ENCODE results near the gene PHF23.

The PHF23 gene

DNA sequence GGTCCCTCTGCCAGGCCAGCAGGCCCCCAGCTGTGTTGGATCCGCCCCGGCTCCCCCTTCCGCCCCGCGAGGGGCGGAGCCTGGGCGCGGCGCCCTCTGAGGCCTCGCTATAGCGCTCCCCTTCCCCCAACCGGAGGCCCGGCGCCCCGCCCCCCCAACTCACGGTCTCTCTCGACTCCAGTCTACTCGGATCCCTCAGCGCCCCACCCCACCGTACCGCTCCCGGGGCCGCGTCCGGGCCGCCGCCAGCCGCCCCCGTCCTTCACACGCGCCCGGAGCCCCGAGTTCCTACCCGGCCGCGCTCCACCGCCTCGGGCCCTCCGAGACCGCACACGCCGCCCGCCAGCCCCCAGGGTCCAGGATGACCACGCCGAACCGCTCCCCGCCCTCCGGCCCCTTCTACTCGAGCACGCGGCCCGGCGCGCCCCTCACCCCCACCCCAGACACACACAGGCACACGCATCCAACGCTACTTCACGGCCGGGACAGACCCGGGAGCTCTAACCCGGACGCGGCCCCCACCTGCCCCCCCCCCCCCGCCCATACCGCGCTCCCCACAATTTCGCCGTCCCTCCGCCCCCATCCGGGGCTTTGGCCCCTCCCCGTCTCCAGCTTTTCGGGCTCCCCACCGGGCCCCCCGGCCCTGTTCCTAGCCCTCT is 1.4 kb downstream of the PHF23 start:
- peak; percentile 46 for DNase-seq

DNA sequence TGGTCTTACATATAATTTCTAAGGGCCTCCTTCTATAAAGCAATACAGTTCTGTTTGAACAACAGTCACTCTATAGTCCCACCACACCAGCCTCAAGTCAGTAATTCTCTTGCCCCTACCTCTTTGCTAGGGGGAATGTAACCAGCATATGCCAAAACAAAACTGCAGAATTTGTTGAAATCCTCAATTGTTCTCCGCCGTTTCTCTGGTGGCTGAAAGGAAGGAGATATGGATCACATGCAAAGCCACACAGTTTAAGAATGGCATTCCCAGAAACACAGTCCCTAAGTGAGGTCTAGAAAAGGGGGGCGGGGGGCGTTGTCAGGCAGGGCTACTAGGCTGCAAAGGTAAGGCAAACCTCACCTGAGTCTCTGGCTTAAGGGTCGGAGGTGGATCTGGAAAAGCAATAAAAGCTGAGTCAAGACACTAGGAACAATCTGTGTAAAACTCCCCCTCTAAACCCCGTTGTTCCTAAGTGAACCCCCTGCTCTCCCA is 1.9 kb downstream of the PHF23 start:
- no peak for DNase-seq

DNA sequence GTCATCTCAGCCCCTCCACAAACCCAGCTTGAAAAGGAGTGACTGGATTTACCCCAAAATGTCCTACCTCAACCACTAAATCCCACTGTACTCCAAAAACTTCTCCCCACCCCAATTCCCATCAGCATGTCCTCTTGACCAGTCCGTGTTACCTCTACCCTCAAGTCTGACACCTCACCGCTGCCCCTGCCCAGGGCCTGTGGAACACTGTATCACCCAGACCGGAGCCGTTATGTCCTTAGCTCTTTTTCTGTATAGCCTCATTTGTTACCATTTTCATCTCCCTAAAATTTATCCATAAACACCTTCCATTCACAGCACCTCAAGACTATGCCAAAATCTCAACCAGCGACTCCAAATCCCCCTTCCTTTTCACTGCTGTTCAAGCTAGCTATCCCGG is 2.4 kb downstream of the PHF23 start:
- DNase-seq: no peak

DNA sequence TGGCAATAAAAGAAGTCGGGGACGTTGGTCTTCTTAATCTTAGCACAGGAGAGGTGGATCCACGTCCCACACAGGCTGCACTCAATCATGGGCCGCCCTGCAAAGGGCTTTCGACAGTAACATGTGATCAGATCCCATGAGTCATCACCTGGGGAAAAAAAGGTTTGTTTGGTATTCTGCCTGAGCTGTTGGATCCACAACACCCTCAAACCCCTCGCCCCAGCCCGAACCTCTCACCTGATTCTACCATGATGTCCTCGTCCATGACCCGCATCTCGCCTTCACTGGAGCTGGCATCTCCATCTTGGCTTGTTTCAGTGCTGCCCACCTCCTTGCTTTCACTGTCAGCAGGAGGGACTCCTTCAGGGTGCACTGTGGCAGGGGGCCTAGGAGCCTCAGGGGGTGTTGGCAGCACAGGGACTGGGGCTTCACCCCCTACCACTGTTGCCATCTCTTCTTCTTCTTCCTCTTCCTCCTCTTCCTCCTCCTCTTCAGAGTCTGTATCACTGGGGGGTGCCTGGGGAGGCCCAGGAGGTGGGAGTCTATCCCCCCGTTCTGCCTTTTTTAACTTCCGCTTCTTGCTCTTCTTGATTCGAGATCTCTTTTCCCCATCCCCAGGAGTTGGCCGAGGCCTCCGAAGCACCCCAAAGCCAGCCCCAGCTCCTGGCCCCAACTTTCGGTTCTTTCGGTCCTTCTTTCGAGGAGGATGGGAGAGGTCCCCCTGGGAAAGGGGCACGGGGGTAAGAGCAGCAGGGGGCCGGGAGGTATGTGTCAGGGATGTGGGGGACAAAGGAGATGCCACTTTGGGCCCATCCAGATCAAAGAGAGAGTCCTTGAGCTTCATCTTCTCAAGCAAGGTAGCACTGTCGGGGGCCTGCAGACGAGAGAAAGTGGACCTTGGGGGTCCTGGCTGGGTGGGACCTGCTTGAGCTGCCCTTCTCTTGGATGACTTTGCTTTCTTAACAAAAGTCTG is 3.3 kb downstream of the PHF23 start:
- DNase-seq: peak; percentile 54

DNA sequence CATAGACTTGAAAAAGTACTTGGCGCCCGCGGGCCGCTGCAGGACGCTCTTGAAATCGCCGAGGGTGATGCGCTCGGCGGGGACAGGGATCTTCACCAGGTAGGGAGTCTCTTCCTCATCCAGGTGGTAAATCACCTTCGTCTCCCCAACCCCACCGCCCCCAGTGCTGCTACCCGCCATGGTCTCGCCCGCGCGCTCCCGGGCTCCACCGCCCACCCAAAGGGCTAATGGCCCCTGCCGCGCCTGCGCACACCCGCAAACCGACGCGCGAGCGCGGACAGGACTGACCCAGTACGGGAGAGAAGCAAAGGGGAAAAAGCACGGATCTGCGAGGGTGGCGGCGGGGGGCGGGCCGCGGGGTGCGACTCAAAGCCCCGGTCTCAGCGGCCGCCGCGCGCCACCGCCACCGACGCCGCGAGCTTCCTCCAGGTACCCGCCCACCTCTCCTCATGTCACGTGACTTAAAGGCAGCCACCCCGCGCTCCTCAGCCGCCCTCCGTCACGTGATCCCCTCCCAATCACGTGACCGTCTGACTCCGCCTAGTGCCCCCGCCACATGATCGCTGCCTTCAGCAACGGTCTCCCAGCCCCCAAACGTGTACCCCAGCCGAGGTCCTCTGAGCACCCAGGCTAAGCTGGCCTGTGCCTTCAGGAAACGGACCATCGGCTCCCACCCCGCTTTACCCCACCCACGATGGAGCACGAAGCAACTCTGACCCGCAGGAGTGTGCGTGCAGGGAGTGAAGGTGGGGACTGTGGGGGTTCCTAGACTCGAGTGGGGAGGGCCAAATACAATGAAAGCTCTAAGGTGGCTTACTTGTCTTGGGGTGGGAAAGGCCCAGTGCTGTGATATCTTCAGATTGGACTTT is 4.9 kb downstream of the PHF23 start, which contains the start of gene DVL2:
DVL2 (minus strand) TSS at position 435 of the 869 bp plus-strand sequence; CDS start at position 180, 255 bp downstream.
- DNase-seq: peak; percentile 84

DNA sequence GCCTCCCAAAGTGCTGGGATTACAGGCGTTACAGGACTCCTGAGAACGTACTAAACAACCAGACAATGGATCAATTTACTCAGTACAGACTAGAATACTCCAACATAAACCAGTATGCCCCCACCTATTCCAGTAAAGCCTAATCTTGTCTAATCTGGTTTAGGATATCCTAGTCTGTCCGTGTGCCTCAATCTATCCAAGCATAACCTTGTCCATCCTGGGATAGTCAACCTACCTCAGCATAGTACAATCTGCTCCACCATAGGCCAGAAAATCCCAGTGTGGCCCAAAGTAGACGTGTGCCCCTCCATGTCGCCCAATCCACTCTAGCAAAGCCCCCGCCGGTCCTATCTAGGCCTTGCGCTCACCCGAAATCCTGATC is 5.6 kb downstream of the PHF23 start:
- DNase-seq: no peak

DNA sequence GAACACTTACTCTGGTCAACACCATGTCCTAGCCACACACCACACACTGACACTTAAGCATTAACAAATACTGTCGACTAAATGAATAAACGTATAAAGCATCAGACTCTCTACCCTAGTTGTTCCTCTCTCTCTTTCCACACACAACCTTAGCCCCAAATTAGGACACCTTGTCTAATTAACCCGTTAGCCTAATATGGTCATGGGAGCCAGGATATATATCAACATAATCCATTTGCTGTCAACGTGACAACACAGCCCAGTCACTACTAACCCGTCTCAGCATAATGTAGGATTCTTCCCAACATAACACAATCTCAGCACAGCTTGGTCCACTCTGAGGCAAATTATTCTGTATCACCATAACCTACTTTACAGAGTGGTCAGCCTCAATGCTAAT is 7.1 kb downstream of the PHF23 start:
- no peak for DNase-seq

DNA sequence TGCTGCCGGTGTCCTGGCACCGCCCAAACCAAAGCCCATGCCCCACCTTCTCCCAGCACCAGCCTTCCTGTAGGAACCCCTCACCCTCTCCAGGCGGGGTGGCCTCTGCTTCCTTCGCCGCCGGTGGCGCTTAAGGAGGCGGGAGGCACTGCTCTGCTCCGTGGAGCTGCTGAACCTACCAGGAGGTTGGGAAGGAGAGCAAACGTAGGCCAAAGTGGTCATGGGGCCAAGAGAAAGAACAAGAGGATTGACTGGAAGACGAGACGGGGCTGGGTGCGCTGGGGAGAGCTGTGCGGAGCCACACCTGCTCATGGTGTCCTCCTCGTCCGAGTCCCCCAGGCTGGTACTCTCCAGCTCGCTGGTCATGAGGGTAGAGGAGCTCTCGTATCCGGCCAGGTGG is 9.8 kb downstream of the PHF23 start:
- no peak for DNase-seq

DNA sequence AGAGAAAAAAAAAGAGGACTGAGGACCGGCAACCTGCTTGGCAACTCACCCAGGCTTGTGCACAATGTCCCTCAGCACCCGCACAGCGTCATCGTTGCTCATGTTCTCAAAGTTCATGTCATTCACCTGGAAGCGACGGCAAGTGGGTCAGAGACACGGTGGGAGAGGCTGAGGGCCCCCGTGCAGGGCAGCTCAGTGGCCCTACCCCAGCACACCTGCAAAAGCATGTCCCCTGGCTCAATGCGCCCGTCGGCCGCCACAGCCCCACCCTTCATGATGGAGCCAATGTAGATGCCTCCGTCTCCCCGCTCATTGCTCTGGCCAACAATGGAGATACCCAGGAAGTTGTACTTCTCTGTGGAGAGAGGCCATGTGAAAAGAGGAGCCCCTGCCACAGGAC is 10.3 kb downstream of the PHF23 start:
- DNase-seq: no peak

DNA sequence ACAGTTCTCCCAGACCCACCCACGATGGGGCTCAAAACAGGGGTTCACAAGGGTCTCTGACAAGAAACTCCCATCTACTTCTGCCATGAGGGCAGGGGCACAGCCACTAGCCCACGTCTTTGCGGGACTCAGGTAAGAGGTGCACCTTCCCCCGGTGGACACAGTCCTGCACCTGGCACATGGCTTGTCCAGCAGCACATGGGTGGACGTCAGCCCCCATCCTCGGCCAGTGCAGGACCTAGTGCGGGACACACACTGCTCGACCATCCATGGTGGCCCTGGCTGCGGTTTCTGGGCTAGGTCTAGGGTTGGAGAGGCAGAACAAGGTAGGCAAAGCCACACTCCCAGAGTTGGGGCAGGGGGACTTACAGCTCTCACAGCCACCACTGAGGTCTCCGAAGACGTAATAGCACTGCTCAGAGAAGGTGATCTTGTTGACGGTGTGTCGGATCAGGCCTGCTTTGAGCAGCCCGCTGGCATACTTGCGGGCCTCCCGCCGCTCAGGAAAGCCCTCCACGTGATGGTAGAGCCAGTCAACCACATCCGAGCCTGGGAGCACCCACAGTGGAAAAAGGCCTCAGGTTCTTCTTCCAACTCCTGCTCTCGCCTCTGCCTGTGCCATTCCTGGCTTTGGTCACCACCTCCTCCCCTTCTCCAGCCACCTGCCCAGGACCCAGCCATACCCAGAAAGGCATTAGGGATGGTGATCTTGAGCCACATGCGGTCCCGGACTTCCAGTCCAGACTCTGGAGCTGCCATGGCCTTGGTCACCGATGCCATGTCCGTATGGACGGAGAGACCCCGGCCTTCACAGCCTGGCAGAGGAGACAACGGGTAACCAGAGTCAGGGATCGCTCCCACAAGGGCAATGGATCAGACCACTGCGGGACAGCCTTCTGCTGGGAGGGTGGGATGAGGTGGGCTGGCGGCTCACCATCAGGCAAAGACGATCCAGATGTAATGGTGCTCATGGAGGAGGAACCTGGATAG is 12.2 kb downstream of the PHF23 start:
- DNase-seq: no peak

DNA sequence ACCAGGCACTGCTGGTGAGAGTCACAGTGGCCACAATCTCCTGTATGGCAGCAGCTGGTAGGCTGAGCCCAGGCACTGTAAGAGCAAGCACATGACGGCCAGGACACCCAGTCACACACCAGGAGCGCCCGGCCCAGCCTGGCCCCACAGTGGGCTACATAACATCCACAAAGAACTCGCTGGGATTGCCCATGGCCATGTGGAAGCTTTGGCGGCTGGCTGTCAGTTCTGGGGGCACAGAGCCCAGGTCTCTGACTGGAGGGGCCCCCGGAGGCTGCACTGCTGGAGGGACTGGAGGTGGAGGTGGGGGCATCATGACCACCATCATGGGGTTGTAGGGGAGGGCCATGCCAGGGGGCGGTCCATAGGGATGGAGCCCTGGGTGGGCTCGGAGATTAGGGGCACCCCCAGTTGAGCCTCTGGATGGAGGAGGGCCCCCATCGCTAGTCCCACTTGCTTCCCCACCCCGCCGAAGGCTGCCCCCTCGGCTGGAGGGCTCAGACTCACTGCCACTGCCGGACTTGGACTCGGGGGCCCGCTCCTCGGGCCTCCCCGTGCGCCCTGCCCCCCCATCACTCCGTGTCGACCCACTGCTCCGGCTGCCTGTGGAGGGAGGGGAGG is 13.4 kb downstream of the PHF23 start:
- no peak for DNase-seq

DNA sequence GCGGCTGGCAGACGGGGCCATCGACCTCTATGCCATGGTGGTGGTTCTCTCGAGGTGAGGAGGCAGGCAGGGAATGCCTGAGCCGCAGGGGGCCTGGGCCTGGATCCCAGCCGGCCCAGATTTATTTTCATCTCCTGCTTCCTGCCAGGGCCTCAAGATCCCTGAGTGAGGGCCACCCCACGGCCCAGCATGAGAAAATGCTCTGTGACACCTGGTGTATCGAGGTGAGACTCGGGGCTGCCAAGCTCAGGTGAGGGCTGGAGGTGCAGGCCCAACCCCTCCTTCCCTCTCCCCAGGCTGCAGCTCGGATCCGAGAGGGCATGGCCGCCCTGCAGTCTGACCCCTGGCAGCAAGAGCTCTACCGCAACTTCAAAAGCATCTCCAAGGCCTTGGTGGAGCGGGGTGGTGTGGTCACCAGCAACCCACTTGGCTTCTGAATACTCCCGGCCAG is 14.6 kb downstream of the PHF23 start:
- no peak for DNase-seq

DNA sequence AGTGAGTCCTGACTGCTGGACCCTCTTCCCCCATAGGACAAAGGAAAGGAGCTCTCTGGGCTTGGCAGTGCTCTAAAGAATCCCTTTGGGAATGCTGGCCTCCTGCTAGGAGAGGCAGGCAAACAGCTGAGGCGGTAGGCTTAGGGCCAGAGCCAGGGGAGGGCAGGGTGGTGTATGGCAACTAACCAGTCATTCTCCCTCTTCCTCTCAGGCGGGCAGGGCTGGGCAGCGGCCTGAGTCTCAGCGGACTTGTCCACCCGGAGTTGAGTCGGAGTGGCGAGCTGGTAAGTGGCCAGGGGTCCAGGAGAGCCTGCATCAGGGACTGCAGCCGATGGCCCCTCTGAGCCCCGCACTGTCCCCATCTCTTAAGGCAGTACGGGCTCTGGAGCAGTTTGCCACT is 15.1 kb downstream of the PHF23 start:
- no peak for DNase-seq

DNA sequence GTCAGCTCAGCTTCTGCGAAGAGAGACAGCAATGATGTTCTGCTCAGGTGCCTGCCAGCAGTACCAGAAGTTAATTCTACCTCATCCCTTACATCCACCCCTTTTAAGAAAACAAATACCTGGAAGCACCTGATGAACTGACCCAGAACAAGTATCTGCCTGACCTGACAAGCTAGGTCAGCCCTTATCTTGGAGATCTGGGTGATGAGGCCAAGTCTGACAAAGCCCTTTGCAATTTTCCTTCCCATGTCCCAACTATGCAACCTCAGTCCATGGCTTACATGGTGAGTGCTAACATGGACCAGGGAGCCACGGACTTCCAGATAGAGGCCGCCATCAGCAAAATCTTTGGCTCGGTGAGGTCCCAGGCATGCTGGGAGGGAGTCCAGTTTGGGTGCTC is 15.9 kb downstream of the PHF23 start:
- no peak for DNase-seq

DNA sequence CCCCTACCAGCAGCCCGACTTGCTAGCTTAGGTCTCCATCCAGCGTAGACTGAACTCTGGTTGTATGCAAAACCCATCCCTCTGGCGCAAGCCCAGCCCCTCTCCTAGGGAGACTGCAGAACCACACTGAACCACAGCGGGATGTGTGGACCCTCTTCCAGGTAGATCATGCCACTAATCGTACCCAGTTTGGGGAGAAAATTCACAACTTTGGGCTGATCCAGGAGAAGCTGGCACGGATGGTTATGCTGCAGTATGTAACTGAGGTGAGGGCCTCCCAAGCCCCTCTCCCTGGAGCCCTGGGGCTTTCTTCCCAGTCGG is 16.3 kb downstream of the PHF23 start:
- DNase-seq: no peak

DNA sequence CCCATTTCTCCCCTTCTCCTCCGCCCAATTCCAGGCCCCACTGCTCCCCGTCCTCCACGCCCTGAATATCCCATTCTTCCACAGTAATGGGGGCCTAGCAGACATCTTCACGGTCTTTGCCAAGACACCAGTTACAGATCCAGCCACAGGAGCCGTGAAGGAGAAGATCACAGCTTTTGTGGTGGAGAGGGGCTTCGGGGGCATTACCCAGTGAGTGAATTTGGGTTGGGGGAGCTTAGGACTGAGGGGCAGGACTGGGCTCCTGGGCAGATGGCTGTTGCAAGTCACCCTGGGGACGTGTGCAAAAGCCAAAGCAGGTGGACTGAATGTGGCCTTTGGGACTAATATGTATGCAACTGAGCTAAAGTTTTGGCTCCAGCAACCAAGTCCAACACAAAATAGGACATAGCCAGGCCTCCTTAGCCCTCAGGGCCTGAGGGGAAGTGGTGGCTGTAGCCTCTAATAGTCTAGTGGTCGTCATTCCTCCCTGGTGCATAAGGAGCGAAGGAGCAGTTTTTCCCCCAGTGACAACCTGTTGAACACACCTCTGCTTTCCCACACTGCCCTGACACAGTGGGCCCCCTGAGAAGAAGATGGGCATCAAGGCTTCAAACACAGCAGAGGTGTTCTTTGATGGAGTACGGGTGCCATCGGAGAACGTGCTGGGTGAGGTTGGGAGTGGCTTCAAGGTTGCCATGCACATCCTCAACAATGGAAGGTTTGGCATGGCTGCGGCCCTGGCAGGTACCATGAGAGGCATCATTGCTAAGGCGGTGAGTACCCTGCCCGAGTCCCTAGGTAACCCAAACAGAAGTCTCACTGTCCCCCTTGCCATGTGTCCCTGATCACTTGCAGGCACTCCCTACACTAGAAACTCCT is 16.9 kb downstream of the PHF23 start:
- DNase-seq: no peak

DNA sequence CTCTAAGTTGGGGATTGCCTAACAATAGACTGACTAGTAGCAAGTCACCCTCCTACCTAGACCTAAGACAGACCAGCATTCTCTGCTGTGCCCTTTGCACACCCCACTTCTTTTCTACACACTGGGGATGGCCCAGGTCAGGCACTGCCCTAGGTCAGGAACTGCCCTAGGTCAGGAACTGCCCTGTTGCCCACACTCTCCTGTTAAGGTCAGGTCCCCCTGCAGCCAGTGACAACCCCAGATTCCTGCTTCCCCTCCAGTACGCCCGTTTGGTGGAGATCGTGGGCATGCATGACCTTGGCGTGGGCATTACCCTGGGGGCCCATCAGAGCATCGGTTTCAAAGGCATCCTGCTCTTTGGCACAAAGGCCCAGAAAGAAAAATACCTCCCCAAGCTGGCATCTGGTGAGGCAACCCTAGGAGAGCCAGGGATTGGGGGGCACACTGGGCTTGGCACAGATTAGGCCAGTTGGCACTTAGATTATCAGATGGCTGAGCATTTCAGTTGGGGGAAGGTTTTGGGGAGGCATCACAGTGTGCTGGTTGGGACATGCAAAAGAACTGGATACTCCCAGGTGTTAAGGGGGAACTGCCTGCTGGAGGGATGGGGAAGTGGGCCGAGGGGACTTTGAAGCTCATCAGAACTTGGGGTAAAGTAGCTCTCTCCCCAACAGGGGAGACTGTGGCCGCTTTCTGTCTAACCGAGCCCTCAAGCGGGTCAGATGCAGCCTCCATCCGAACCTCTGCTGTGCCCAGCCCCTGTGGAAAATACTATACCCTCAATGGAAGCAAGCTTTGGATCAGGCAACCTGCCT is 17.8 kb downstream of the PHF23 start:
- no peak for DNase-seq

DNA sequence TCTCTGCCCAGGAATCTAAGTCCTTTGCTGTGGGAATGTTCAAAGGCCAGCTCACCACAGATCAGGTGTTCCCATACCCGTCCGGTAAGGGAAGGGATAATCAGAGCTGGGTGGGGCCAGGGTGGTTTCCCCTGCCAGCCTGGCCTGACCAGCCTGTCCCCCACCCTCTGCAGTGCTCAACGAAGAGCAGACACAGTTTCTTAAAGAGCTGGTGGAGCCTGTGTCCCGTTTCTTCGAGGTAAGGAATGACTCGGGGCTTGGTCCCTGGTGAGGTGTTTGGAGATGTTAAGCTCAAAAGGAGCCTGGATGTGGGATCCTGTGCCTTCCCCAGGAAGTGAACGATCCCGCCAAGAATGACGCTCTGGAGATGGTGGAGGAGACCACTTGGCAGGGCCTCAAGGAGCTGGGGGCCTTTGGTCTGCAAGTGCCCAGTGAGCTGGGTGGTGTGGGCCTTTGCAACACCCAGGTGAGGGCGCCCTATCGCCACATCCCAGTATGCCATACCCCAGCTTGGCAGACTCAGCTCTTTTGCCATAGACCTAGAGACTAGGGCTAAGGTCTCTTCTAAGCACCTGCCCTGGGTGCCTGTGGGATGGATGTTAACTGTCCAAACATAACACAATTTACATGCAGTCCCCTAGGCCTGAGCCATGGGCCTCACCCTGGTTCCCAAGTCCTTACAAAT is 18.5 kb downstream of the PHF23 start:
- DNase-seq: peak; percentile 38

All from NCI-H226 (cell line).